ENCODE results near the gene SEMA4D.

Gene SEMA4D

GRCh38 chr9:89445801-89446251, 52.1 kb downstream of the SEMA4D start:
- no peak for DNase-seq (ENCODE audit: low read depth)

GRCh38 chr9:89444925-89445765, 52.8 kb downstream of the SEMA4D start:
- DNase-seq (ENCODE audit: low read depth) = no peak

GRCh38 chr9:89444274-89444673, 53.6 kb downstream of the SEMA4D start:
- DNase-seq (ENCODE audit: low read depth) = no peak

GRCh38 chr9:89442981-89443814, 54.7 kb downstream of the SEMA4D start:
- peak; percentile 5 for DNase-seq (ENCODE audit: low read depth)

GRCh38 chr9:89442501-89442978, 55.4 kb downstream of the SEMA4D start:
- DNase-seq (ENCODE audit: low read depth) = no peak

- no peak for DNase-seq (ENCODE audit: low read depth)
Measured at GRCh38 chr9:89441986-89442385, 55.9 kb downstream of the SEMA4D start.

GRCh38 chr9:89441655-89441970, 56.3 kb downstream of the SEMA4D start:
- DNase-seq (ENCODE audit: low read depth) = no peak

- DNase-seq (ENCODE audit: low read depth) = no peak
Measured at GRCh38 chr9:89440951-89441654, 56.8 kb downstream of the SEMA4D start.

- no peak for DNase-seq (ENCODE audit: low read depth)
Measured at GRCh38 chr9:89440548-89440947, 57.4 kb downstream of the SEMA4D start.

- no peak for DNase-seq (ENCODE audit: low read depth)
Measured at GRCh38 chr9:89440046-89440445, 57.9 kb downstream of the SEMA4D start.

- DNase-seq (ENCODE audit: low read depth) = no peak
Measured at GRCh38 chr9:89439571-89439970, 58.3 kb downstream of the SEMA4D start.

GRCh38 chr9:89438194-89438593, 59.7 kb downstream of the SEMA4D start:
- DNase-seq (ENCODE audit: low read depth) = no peak

- DNase-seq (ENCODE audit: low read depth) = no peak
Measured at GRCh38 chr9:89437772-89438171, 60.1 kb downstream of the SEMA4D start.

GRCh38 chr9:89436963-89437625, 60.8 kb downstream of the SEMA4D start:
- no peak for DNase-seq (ENCODE audit: low read depth)

- no peak for DNase-seq (ENCODE audit: low read depth)
Measured at GRCh38 chr9:89436326-89436725, 61.6 kb downstream of the SEMA4D start.

- peak; percentile 4 for DNase-seq (ENCODE audit: low read depth)
Measured at GRCh38 chr9:89435071-89435823, 62.7 kb downstream of the SEMA4D start.

- DNase-seq (ENCODE audit: low read depth) = no peak
Measured at GRCh38 chr9:89434636-89435035, 63.3 kb downstream of the SEMA4D start.

- DNase-seq (ENCODE audit: low read depth) = peak; percentile 83
Measured at GRCh38 chr9:89433826-89434225, 64.1 kb downstream of the SEMA4D start.

GRCh38 chr9:89432986-89433530, 64.9 kb downstream of the SEMA4D start:
- DNase-seq (ENCODE audit: low read depth) = no peak

- DNase-seq (ENCODE audit: low read depth) = no peak
Measured at GRCh38 chr9:89431930-89432725, 65.8 kb downstream of the SEMA4D start.
